K562 (cell line): ENCODE measurements around the gene FAM53B. TPM values are rescaled to one million over a fixed set of nuclear protein-coding genes. Genes with fewer than 3 reads are reported as not detected.

Experiments
- ATAC-seq: fragments of 200-7000 bp; cut with Tn5 transposase; 3 replicates; pipeline ENCODE4 v1.9.1; 2020; ENCODE audit warnings: moderate library complexity
- BruUV-seq: library from RNA; stranded (reverse); fragments of 400-500 nt; replicated peaks from 2 replicates; lab custom pipeline; 2021; lab: Mats Ljungman, UMichigan
- CTCF ChIA-PET: fragments of 300-600 bp; formaldehyde crosslinking; extraction: SDS; loops from one replicate; lab custom pipeline; 2021; ENCODE audit warnings: low intra/inter-chr PET ratio; lab: Yijun Ruan, JAX
- POLR2A ChIA-PET: fragments of 300-600, 350-650 bp; sonication (Branson Sonifier 250); formaldehyde crosslinking; extraction: SDS; loops from one replicate; lab custom pipeline; 2021; ENCODE audit warnings: antibody characterized with exemption, inconsistent platforms; lab: Yijun Ruan, JAX
- DNase-seq, 4 experiments: peaks; one replicate each; pipeline versions ENCODE4 v3.0.0 to v3.0.0-alpha.2; 2011 to 2018; ENCODE audit warnings: low spot score in 3 of 4, mixed read lengths in 3 of 4; ENCODE audit errors: extremely low read depth in 1 of 4
- FAIRE-seq: peaks from 2 replicates; lab custom pipeline; 2011; peaks lifted over from hg19 to GRCh38; lab: Jason Lieb, UNC
- H2AFZ ChIP-seq: 2 replicates; pipeline ENCODE4 v1.6.0; 2011; ENCODE audit warnings: low read depth, low read length, control low read depth, inconsistent platforms
- H3K27ac ChIP-seq: fragments of 200-600 bp; 3 replicates; pipeline ENCODE4 v1.8.0; 2011; ENCODE audit warnings: low read depth, mild to moderate bottlenecking, control low read depth, inconsistent platforms, low read length, moderate library complexity, mixed read lengths; ENCODE audit errors: extremely low read depth
- H3K27me3 ChIP-seq, 2 experiments: fragments of 300-600 bp in 1 of 2; 2 replicates in 1 of 2; 3 replicates in 1 of 2; pipeline versions ENCODE4 v1.6.0 to v1.8.0; 2011; ENCODE audit warnings: inconsistent platforms in 2 of 2, low read length in 2 of 2, mild to moderate bottlenecking in 1 of 2, mixed read lengths in 1 of 2, moderate library complexity in 1 of 2; ENCODE audit not compliant: control insufficient read depth in 2 of 2, insufficient read depth in 2 of 2
- H3K36me3 ChIP-seq: fragments of 300-600 bp; 3 replicates; pipeline ENCODE4 v1.8.0; 2011; ENCODE audit warnings: mild to moderate bottlenecking, low read length, inconsistent platforms; ENCODE audit not compliant: control insufficient read depth, insufficient read depth
- H3K4me1 ChIP-seq, 2 experiments: fragments of 200-600 bp in 1 of 2; replicated peaks in 1 of 2; 2 replicates in 1 of 2; 3 replicates in 1 of 2; pipeline versions ENCODE4 v1.5.1 to v1.8.0; 2011; ENCODE audit warnings: inconsistent platforms in 2 of 2, low read length in 2 of 2, mild to moderate bottlenecking in 1 of 2, mixed read lengths in 1 of 2, moderate library complexity in 1 of 2; ENCODE audit not compliant: control insufficient read depth in 2 of 2, insufficient read depth in 2 of 2
- H3K4me2 ChIP-seq: 2 replicates; pipeline ENCODE4 v1.6.1; 2011; ENCODE audit warnings: low read length, control low read depth, inconsistent platforms, mixed read lengths; ENCODE audit not compliant: insufficient read depth
- H3K4me3 ChIP-seq: fragments of 200-600 bp; sonication (generic), shearing (Covaris generic); 2 replicates; pipeline ENCODE4 v1.5.1; 2016; ENCODE audit warnings: control low read depth, inconsistent platforms
- H3K79me2 ChIP-seq: fragments of 200-600 bp; 3 replicates; pipeline ENCODE4 v1.8.0; 2011; ENCODE audit warnings: low read length, inconsistent platforms; ENCODE audit not compliant: control insufficient read depth, insufficient read depth
- H3K9ac ChIP-seq, 2 experiments: 2 replicates each; pipeline versions ENCODE4 v1.6.0 to v1.6.1; 2011; ENCODE audit warnings: low read depth in 2 of 2, low read length in 2 of 2, control low read depth in 1 of 2, inconsistent platforms in 1 of 2, mild to moderate bottlenecking in 1 of 2, mixed read lengths in 1 of 2; ENCODE audit not compliant: insufficient read depth in 1 of 2
- H3K9me1 ChIP-seq: one replicate; pipeline ENCODE4 v1.6.0; 2011; ENCODE audit warnings: inconsistent platforms, mild to moderate bottlenecking, low read length, moderate library complexity; ENCODE audit not compliant: control insufficient read depth, insufficient read depth
- H3K9me3 ChIP-seq: replicated peaks from 2 replicates; pipeline ENCODE4 v1.5.1; 2011; ENCODE audit warnings: low read depth, low read length, inconsistent platforms; ENCODE audit not compliant: control insufficient read depth, insufficient read depth
- H4K20me1 ChIP-seq: replicated peaks from 2 replicates; pipeline ENCODE4 v1.6.1; 2011; ENCODE audit warnings: low read length, inconsistent platforms, mixed read lengths; ENCODE audit not compliant: control insufficient read depth, insufficient read depth
- FOSL1 ChIP-seq: fragments of 200-800 bp; sonication (Bioruptor generic); conservative IDR thresholded peaks from 2 replicates; pipeline ENCODE4 v1.6.1; 2016; ENCODE audit warnings: missing genetic modification characterization, missing compliant biosample characterization
- NR2C2 ChIP-seq, 2 experiments: fragments of 200-800 bp in 1 of 2; sonication (Bioruptor generic) in 1 of 2; sonication (generic) in 1 of 2; formaldehyde crosslinking in 1 of 2; IDR thresholded peaks; 2 replicates each; pipeline versions ENCODE4 v1.6.1 to v1.8.0; 2016 to 2022; ENCODE audit warnings: mild to moderate bottlenecking in 1 of 2, missing compliant biosample characterization in 1 of 2, missing genetic modification characterization in 1 of 2, missing genetic modification reagents in 1 of 2
- WGBS: fragments of 100-300 bp; shearing (Covaris generic); methylation state at CpG from one replicate; pipeline ENCODE4 v1.1.6; 2016; ENCODE audit warnings: low coverage, mixed read lengths; ENCODE audit not compliant: insufficient coverage; ENCODE audit errors: missing lambda C conversion rate; 5-methylcytosine and 5-hydroxymethylcytosine counted together
- in situ Hi-C: fragments of 300-500 bp; cut with MboI; formaldehyde crosslinking; loops from 4 replicates; pipeline ENCODE4 v1.15.0; 2018; ENCODE audit warnings: inconsistent platforms, mixed read lengths
- intact Hi-C: fragments of 100-400 bp; cut with micrococcal nuclease; formaldehyde crosslinking; loops from 2 replicates; pipeline ENCODE4 v1.14.2; 2022
- polyA plus RNA-seq, 8 experiments: library from polyadenylated mRNA; depleted of rRNA in 4 of 8; stranded (reverse) in 5 of 8; unstranded in 3 of 8; fragments of >200 nt; fragmentation: Nextera tagmentation in 2 of 8; fragmentation: Illumina TruSeq in 1 of 8; extraction: Ambion mirVana in 2 of 8; extraction: Trizol in 1 of 8; gene quantifications; 2 replicates each; pipeline versions ENCODE4 v1.2.1 to v1.2.3, GENCODE V29; 2011 to 2014; ENCODE audit warnings: inconsistent platforms in 1 of 8, missing spikeins in 1 of 8
- total RNA-seq, 7 experiments: library from RNA; depleted of rRNA in 6 of 7; stranded (reverse); fragments of >200 nt in 6 of 7; fragmentation: Illumina TruSeq in 2 of 7; extraction: Trizol in 2 of 7; gene quantifications; 2 replicates each; pipeline versions ENCODE4 v1.2.1 to v1.2.3, GENCODE V29; 2011 to 2021; ENCODE audit warnings: low replicate concordance in 1 of 7

Gene FAM53B
- total and polyA plus RNA-seq, 9 of the 15 experiments (the other 6 are each of a cell fraction or from before 2014, with no cell fraction given) = 0.03 to 16.5 (median 5.0) TPM

GRCh38 chr10:124596962-124597845, 147.0 kb downstream of the FAM53B start:
- Histone ChIP-seq H3K4me2 (no peak overlapping the region), H3K9me1 (no peaks in the 10 kb centered on the region), H3K9ac (no peak overlapping the region), H3K27ac (no peak overlapping the region), H3K36me3 (no peaks in the 10 kb centered on the region), H3K27me3 (peaks cover 0 to 8% of the 10 kb centered on the region in 2 experiments; a peak in 3 of 5 replicates), H4K20me1 (peaks cover 15% of the 10 kb centered on the region), H3K9me3 (no peaks in the 10 kb centered on the region), H2AFZ (no peak overlapping the region), H3K79me2 (no peaks in the 10 kb centered on the region), H3K4me3 (no peak overlapping the region), H3K4me1 (peaks cover 6 to 32% of the 10 kb centered on the region in 2 experiments; a peak in 4 of 5 replicates)
- ChIA-PET POLR2A (interaction anchor here (1.1 kb wide), 1 partner anchor 146 kb away, joined by 3 read pairs; no protein-coding TSS in a partner anchor), CTCF (no interaction called here)
- intact Hi-C loops (no loop called here), in situ Hi-C loops (no loop called here)
- WGBS = 58% methylated on average over 13 of the region's 21 CpGs
- TF ChIP-seq FOSL1 (tag) (no peak), NR2C2 (CRISPR knock-in tag; IDR thresholded peaks at IDR 0.05) (no peak), NR2C2 (tag; IDR thresholded peaks at IDR 0.05) (no peak)
- BruUV-seq = no TSS peak
- no peak for DNase-seq
- ATAC-seq = no peak
- FAIRE-seq = no peak
